SU-DHL-6 (cell line): Measurements from ENCODE around the gene MAP7.

Source experiments
- H2AFZ ChIP-seq: fragments of 200-600 bp; sonication (generic); 2 replicates; pipeline ENCODE4 v1.6.1; 2014; ENCODE audit warnings: low read depth, mild to moderate bottlenecking, moderate library complexity, mixed read lengths, antibody characterized with exemption, low read length; ENCODE audit not compliant: severe bottlenecking
- H3F3A ChIP-seq: fragments of 200-600 bp; shearing (Covaris generic); 2 replicates; pipeline ENCODE4 v1.6.0; 2016; ENCODE audit warnings: antibody characterized with exemption, mild to moderate bottlenecking; ENCODE audit not compliant: insufficient read depth
- H3K27ac ChIP-seq: fragments of 200-600 bp; sonication (generic); 2 replicates; pipeline ENCODE4 v1.5.1; 2016; ENCODE audit warnings: low read depth, mild to moderate bottlenecking, low read length, moderate library complexity, mixed read lengths
- H3K27me3 ChIP-seq: fragments of 200-600 bp; sonication (generic), shearing (Covaris generic); 2 replicates; pipeline ENCODE4 v1.6.0; 2014; ENCODE audit warnings: mild to moderate bottlenecking, low read length
- H3K36me3 ChIP-seq: fragments of 200-600 bp; sonication (generic); 2 replicates; pipeline ENCODE4 v1.6.1; 2014; ENCODE audit warnings: mild to moderate bottlenecking, low read length, mixed read lengths
- H3K4me2 ChIP-seq: fragments of 300-600, 200-600 bp; shearing (Covaris generic), sonication (generic); 2 replicates; pipeline ENCODE4 v1.6.0; 2014; ENCODE audit warnings: low read length, low read depth, mild to moderate bottlenecking; ENCODE audit not compliant: poor library complexity, severe bottlenecking
- H3K4me3 ChIP-seq: fragments of 200-600 bp; sonication (generic); 2 replicates; pipeline ENCODE4 v1.5.1; 2014; ENCODE audit warnings: antibody characterized with exemption, low read length, mild to moderate bottlenecking, mixed read lengths; ENCODE audit not compliant: insufficient read depth, poor library complexity, severe bottlenecking
- H3K79me2 ChIP-seq: fragments of 200-600 bp; sonication (generic); 2 replicates; pipeline ENCODE4 v1.6.1; 2014; ENCODE audit warnings: mild to moderate bottlenecking, low read length, moderate library complexity; ENCODE audit not compliant: insufficient read depth
- H3K9ac ChIP-seq: fragments of 200-600 bp; sonication (generic); 2 replicates; pipeline ENCODE4 v1.7.0; 2014; ENCODE audit warnings: mild to moderate bottlenecking, low read length
- H3K9me2 ChIP-seq: fragments of 200-600 bp; sonication (generic); replicated peaks from 2 replicates; pipeline ENCODE4 v1.6.1; 2014; ENCODE audit warnings: low read length; ENCODE audit not compliant: insufficient read depth
- H3K9me3 ChIP-seq: fragments of 200-600 bp; sonication (generic); 2 replicates; pipeline ENCODE4 v1.6.1; 2014; ENCODE audit warnings: low read length, mixed read lengths; ENCODE audit not compliant: insufficient read depth
- H4K20me1 ChIP-seq: fragments of 200-600 bp; sonication (generic); 2 replicates; pipeline ENCODE4 v1.6.1; 2014; ENCODE audit warnings: low read depth, mild to moderate bottlenecking, antibody characterized with exemption, low read length, moderate library complexity, mixed read lengths
- EZH2phosphoT487 ChIP-seq: fragments of 200-600 bp; sonication (generic), shearing (Covaris generic); conservative IDR thresholded peaks from 2 replicates; pipeline ENCODE4 v1.6.1; 2018; ENCODE audit warnings: mild to moderate bottlenecking, antibody characterized with exemption, low read length, moderate library complexity, mixed read lengths
- TF ChIP-seq, protein P1 (sequence below): fragments of 200-600 bp; sonication (generic); IDR thresholded peaks from one replicate; pipeline ENCODE4 v1.5.1; 2017; ENCODE audit warnings: antibody characterized with exemption, mild to moderate bottlenecking, low read length, moderate library complexity; ENCODE audit not compliant: insufficient read depth, poor library complexity, severe bottlenecking

The MAP7 gene

DNA sequence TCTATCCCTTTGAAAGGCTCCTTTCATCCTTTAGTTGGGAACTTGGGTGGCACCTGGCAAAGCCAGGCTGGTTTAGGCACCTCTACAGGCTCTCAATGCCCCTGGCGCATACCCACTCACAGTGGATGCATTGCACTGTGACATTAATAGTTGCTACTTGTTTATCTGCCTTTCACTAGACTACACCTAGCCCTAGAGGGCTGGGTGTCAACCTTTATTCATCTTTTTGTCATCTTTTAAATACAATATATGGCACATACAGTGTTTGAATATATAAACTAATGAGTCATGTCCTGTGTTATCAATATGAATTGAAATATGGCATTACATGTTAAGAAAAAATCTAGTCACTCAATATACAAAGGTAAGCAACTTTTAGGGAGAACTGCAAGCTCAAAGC lies 140.6 kb downstream of the MAP7 start:
- no peaks in the 10 kb centered on the region for H3K79me2 ChIP-seq
- no peak overlapping the region for H3K4me2 ChIP-seq
- TF ChIP-seq, protein P1, sequence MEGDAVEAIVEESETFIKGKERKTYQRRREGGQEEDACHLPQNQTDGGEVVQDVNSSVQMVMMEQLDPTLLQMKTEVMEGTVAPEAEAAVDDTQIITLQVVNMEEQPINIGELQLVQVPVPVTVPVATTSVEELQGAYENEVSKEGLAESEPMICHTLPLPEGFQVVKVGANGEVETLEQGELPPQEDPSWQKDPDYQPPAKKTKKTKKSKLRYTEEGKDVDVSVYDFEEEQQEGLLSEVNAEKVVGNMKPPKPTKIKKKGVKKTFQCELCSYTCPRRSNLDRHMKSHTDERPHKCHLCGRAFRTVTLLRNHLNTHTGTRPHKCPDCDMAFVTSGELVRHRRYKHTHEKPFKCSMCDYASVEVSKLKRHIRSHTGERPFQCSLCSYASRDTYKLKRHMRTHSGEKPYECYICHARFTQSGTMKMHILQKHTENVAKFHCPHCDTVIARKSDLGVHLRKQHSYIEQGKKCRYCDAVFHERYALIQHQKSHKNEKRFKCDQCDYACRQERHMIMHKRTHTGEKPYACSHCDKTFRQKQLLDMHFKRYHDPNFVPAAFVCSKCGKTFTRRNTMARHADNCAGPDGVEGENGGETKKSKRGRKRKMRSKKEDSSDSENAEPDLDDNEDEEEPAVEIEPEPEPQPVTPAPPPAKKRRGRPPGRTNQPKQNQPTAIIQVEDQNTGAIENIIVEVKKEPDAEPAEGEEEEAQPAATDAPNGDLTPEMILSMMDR, result no peak
- no peak for TF ChIP-seq EZH2phosphoT487
- H3K27me3 ChIP-seq, result no peaks in the 10 kb centered on the region
- no peak overlapping the region for H2AFZ ChIP-seq
- no peaks in the 10 kb centered on the region for H3K9me3 ChIP-seq
- no peak overlapping the region for H3K4me3 ChIP-seq
- no peak overlapping the region for H3K27ac ChIP-seq
- no peaks in the 10 kb centered on the region for H4K20me1 ChIP-seq
- no peaks in the 10 kb centered on the region for H3F3A ChIP-seq
- H3K9me2 ChIP-seq, result no peaks in the 10 kb centered on the region
- H3K9ac ChIP-seq, result no peak overlapping the region
- H3K36me3 ChIP-seq, result no peaks in the 10 kb centered on the region

DNA sequence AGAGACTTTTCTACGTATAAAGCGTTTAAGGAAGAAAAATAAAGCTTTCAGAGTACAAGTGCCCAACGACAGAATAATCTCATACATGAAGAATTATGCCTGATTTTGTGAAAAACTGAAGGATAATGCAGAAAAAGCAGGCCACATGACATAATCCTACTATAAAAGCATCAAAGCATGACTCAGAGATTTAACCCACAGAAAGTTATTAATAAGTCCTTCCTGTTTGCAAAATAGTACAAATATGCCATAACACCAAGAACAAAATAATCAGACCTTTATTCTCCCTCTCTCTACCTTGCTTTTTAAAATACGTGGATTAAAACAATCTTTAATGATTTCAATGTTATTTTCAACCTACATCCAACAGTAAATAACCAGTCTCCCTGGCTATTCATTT lies 142.0 kb downstream of the MAP7 start:
- Histone ChIP-seq H2AFZ (no peak overlapping the region), H3K9me2 (no peaks in the 10 kb centered on the region), H3K27me3 (no peaks in the 10 kb centered on the region), H4K20me1 (no peaks in the 10 kb centered on the region), H3K27ac (no peak overlapping the region), H3K36me3 (no peaks in the 10 kb centered on the region), H3F3A (no peaks in the 10 kb centered on the region), H3K9ac (no peak overlapping the region), H3K9me3 (no peaks in the 10 kb centered on the region), H3K4me3 (no peak overlapping the region), H3K4me2 (no peak overlapping the region), H3K79me2 (no peaks in the 10 kb centered on the region)
- TF ChIP-seq, protein P1, result no peak
- TF ChIP-seq EZH2phosphoT487, result no peak

DNA sequence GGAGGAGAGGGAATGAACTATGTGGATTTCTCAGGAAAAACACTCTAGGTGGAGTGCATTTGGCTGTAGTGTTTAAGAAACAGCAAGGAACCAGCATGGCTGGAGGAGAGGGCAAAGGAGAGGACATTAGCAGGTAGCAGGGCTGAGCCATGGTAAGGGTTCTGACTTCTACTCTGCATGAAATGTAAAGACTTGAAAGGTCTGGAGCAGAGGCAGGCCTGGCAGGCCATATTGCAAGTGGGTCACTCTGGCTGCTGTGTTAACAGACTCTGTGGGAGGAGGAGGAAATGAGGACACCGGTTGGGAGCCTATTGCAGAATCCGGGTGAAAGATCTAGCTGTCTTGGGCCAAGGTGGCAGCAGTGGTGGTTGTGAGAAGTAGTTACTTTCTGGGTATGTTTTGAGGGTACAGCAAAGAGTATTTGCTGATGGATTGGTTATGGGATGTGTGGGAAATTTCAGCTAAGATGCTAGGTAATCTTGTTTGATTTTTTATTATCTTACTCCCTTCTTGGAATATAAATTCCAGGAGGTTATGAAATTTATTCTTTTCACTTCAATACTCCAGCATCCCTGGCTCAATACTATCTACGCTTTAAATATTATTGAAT lies 144.7 kb downstream of the MAP7 start:
- TF ChIP-seq, protein P1, result no peak
- TF ChIP-seq EZH2phosphoT487, result no peak
- H3K9ac ChIP-seq, result no peak overlapping the region
- H4K20me1 ChIP-seq, result no peaks in the 10 kb centered on the region
- no peaks in the 10 kb centered on the region for H3K79me2 ChIP-seq
- no peak overlapping the region for H3K4me2 ChIP-seq
- H3K9me3 ChIP-seq, result no peaks in the 10 kb centered on the region
- no peaks in the 10 kb centered on the region for H3K9me2 ChIP-seq
- H3K27me3 ChIP-seq, result no peaks in the 10 kb centered on the region
- no peak overlapping the region for H2AFZ ChIP-seq
- no peaks in the 10 kb centered on the region for H3K36me3 ChIP-seq
- H3K27ac ChIP-seq, result no peak overlapping the region
- H3K4me3 ChIP-seq, result no peak overlapping the region
- H3F3A ChIP-seq, result no peaks in the 10 kb centered on the region
